Endometrial microvascular endothelial cells (primary cell): ENCODE measurements around the gene NQO1. TPM values are rescaled to one million over a fixed set of nuclear protein-coding genes. Genes with fewer than 3 reads are reported as not detected.
"Not testable (repeated sequence)": the region's sequence is repeated elsewhere in the genome, so short reads cannot be mapped to it uniquely, and the experiment has no call there.

Experiments
- in situ Hi-C: cut with HindIII; loops from 2 replicates; pipeline ENCODE4 v1.10.0; 2017; ENCODE audit warnings: low sequenced_read_pairs, low pct_unique_long_range_greater_than_20kb; ENCODE audit errors: inconsistent ontology term
- total RNA-seq: library from RNA; depleted of rRNA; stranded (reverse); fragments of >200 nt; gene quantifications from one replicate; pipeline ENCODE4 v1.2.3, GENCODE V29; 2015; ENCODE audit errors: inconsistent ontology term

NQO1 gene
- total RNA-seq, 1 donor from 2014 or later: 729 TPM

DNA sequence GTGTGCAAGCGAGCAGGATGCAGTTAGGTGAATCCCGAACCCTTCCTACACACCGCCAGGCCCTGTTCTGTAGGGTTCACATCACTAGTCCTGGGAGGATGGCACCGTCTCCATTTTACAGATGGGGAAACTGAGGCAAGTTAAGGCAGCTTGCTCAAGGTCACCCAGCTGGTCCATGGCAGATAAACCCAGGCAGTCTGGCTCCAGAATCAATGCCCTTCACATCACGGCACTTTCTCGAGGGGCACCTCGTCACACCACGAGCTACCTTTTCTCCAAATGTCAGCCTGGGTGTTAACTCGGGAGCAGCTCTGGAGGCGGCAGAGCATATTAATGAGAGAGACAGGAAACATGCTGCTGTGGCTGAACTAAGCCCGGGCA is 18.9 kb upstream of the NQO1 start:
- in situ Hi-C loops: no loop called here

DNA sequence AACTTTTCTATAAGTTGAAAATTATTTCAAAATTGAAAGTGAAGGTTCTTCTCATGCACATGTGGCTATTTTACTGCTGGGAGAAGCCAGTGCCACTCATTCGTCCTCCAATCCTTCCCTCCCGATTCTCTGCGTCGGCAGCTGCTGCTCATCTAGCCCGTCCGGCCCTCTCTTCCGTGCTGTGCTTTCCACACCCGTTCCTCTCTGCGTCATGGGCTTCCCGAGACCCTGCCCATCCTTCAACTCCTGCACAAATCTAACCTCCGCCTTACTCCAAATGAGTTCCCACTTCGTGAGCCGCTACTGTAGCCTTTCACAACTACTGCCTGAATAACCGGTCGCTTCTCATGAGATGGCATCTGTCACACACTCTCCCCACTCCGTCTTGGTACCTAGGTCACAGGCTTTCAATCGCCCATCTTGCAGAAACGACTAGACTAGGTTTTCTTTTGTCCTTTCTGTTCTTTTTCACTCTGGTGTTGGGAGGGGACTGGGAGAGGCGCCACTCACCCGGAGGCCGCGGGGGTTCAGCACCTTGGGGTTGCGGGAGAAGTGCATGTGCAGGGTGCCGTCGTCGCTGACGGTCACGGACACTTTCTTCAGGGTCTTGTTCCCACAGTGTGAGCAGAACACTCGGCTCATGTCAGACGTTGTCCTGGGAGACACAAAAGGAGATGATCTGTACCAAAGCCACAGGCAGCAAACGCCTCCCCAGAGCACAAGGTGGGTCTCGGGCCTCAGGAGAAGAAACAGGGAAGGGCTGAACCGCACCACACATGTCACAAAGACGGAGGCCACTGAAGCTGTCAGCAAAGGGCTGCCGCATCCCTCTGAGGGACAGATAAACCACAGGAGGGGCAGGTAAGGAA is 18.2 kb upstream of the NQO1 start:
- in situ Hi-C loops: no loop called here

DNA sequence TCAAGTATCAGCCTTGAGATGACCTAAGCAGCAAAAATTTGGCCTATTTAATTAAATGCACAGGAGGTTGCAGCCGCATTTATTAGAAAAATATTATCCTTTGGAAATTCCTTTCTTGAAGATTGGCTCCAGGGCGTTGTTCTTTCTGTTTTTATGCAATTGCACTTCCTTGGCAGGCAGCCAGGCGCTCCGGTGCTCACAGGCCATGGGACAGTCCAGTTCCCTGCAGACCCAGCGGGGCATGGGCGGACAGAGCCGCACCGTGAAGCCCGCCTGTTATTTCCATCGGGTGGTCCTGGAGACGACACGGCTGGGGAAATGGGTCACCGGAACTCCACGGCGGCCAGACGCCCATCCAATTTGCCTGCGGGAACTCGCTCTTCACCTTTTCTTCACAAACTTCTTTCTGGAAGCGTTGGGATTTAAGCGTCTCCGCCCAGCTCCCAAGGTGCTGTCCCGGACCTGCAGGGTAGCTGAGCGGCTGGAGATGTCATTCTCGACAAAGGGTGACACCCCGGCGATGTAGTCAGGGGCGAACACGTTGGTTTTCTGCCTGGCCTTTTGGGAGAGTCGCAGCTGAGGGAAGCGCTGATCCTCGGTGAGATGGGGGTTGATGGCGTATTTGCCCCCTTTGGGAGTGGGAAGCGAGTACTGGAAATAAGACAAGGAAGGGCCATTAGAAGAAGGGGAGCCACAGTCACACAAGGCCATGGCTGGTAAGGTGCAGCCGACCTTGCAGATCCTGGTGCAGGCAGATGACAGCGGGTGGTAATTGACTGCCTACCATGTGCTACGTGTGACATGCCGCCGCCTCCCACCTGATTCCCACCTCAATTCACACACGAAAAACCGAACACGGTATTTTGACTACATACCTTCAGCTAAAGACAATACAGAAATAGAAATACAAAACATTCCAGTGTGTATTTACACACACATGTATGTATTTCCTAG is 15.9 kb upstream of the NQO1 start:
- in situ Hi-C loops: no loop called here

DNA sequence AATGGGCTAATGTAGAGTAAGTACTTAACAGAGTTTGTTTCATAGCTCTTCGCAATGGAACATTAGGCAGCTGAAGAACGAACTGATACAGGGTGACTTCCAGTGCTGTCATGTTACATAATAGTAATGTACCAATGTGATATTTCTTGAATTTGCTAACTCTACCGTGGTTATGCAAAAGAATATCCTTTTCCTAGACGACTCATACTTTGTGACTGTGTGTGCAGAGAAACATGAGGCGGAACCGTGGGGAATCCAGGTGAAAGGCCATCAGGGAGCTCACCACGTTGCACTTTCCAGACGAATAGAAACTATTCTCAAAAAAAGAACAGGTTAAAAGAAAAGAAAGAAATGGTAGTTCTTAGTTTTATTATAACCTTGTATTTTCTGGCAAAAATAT is 15.2 kb upstream of the NQO1 start:
- in situ Hi-C loops: no loop called here

DNA sequence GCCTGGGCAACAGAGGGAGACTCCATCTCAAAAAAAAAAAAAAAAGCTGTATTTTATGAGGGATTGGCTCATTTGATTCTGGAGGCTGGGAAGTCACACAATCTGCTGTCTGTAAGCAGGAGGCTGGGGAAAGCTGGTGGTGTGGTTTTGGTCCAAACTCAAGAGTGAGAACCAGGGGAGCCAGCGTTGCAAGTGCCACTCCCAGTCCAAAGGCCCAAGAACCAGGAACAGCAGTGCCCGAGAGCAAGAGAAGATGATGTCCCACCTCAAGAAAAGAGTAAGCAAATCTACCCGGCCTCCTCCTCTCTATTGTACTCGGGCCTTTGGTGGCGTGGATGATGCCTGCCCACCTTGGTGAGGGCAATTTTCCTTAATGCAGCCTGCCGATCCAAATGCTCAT is 5.7 kb upstream of the NQO1 start:
- in situ Hi-C loops: no loop called here

DNA sequence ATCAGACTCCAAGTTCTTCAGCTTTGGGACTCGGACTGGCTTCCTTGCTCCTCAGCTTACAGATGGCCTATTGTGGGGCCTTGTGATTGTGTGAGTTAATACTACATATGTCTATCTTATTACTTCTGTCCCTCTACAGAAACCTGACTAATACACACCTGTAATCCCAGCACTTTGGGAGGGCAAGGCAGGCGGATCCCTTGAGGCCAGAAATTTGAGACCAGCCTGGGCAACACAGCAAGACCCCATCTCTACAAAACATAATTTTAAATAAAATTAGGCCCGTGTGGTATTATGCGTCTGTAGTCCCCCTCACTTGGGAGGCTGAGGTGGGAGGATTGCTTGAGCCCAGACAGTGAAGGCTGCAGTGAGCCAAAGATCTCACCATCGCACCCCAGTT is 4.9 kb upstream of the NQO1 start:
- in situ Hi-C loops: not testable (repeated sequence)

DNA sequence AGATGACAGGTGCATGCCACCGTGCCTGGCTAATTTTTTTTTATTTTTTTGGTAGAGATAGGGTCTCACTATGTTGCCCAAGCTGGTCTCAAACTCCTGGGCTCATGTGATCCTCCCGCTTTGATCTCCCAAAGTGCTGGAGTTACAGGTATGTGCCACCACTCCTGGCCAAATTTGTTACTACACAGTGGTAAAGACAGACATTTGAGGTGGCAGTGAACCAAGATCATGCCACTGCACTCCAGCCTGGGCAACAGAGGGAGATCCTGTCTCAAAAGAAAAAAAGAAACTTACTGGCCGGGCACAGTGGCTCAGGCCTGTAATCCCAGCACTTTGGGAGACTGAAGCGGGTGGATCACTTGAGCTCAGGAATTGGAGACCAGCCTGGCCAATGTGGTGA is 2.7 kb upstream of the NQO1 start:
- in situ Hi-C loops: not testable (repeated sequence)

DNA sequence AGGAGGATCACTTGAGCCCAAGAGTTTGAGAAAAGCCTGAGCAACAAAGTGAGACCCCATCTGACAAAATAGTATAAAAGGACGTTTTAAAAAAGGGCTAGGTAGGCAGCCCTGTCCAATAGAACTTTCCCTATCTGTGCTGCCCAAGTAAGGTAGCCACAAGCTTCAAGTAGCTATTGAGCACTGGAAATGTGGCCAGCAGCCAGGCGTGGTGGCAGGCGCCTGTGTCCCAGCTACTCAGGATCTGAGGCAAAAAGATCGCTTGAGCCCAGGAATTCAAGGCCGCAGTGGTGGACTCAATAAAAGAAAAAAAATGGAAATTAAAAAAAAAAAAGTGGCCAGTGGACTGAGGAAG is 1.5 kb upstream of the NQO1 start:
- in situ Hi-C loops: no loop called here

DNA sequence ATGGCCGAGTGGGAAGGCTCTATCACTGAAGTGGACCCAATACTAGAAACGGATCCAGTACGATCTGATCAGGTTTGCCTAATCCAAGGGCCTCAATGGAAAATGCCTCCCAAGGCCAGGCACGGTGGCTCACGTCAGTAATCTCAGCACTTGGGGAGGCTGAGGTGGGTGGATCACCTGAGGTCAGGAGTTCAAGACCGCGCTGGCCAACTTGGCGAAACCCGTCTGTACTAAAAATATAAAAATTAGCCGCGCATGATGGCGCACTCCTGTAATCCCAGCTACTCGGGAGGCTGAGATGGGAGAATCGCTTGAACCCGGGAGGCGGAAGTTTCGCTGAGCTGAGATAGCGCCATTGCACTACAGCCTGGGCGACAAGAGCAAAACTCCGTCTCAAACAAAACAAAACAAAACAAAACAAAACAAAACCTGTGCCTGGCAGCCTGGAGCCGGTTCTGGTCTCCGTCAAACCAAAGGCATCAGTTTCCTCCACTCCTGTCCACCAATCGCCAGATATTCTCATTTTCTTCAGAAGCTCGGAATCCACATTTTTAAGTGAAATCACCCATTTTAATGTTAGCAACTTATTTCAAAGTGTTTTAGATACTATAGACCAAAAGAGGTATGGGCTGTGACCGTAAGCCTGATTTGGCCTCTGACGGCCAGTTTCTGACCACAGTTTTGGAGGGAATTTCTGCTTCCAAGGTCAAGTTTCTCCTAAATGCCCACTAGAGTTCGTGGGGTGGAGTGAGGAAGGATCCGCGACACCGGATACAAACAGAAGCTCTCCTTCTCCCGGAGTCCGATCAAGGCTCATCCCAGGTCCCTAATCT is 664 bp downstream of the NQO1 start:
- in situ Hi-C loops: no loop called here

DNA sequence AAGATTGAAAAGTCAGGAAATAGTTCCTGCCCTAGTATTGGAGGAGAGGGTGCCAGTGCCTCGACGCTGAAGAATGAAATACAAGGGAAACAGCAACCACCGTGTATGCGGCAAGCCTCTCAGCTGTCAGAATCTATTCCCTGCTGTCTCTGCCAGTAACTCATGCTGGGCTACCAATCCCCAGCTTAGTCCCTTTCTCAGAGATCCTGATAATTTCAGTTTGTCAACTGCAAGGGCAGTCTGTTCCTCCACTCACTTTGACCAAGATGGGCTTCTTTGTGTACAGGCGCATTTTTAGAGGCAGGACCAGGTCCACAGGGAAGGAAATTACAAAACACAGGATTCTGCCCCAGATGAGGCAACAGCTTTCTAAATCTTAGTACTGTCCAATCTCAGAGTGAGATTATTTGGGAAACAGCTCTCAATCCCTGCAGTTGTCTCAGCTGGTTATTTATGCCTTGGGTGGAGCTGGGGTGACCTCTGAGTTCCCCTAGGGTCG is 1.3 kb downstream of the NQO1 start:
- in situ Hi-C loops: no loop called here

DNA sequence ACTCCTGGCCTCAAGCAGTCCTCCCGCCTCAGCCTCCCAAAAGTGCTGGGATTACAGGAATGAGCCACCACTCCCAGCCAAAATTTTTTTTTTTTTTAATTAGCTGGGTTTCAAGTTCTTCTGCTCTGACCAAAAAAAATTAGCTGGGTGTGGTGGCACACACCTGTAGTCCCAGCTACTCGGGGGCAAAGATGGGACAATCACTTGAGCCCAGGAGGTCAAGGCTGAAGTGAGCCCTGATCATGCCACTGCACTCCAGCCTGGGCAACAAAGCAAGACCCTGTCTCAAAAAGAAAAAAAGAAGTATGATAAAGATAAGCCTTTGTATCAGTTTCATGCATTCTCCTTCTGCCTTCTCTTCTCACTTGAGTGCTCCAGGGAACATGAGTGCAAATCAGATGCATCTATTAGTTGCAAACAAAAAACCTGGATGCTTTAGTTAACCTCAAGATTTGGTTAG is 1.9 kb downstream of the NQO1 start:
- in situ Hi-C loops: no loop called here

DNA sequence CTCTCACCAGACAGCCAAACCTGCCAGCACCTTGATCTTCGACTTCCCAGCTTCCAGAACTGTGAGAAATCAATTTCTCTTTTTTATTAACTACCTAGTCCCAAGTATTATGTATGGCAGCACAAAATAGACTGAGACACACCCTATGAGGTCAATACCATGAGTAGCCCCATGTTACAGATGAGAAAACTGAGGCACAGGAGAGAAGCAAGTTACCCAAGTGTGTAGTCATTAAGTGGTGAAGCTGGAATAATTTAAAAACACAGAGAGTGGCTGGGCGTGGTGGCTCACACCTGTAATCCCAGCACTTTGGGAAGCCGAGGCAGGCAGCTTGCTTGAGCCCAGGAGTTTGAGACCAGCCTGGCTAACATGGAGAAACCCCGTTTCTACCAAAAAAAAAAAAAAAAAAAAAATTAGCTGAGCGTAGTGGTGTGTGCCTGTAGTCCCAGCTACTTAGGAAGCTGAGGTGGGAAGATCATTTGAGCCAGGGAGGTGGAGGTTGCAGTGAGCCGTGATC is 4.9 kb downstream of the NQO1 start:
- in situ Hi-C loops: no loop called here

DNA sequence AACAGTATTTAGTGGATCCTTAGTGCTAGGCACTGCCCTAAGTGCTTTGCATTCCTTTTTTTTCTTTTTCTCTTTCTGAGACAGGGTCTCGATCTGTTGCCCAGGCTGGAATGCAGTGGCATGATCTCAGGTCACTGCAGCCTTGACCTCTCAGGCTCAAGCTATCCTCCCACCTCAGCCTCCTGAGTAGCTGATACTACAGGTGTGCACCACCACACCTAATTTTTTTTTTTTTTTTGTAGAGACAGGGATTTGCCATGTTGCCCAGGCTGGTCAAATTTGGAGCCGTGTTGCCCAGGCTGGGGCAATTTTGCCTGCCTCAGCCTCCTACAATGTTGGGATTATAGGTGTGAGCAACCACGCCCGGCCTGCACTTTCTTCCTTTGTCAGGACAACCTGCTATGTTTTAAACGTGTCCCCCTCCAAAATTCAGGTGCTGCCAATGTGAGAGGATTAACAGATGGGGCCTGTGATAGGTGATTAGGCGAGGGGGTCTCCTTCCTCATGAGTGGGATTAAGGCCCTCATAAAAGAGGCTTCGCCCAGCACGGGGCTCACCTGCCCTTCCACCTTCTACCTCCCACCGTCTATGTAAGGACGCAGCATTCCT is 5.4 kb downstream of the NQO1 start:
- in situ Hi-C loops: no loop called here

DNA sequence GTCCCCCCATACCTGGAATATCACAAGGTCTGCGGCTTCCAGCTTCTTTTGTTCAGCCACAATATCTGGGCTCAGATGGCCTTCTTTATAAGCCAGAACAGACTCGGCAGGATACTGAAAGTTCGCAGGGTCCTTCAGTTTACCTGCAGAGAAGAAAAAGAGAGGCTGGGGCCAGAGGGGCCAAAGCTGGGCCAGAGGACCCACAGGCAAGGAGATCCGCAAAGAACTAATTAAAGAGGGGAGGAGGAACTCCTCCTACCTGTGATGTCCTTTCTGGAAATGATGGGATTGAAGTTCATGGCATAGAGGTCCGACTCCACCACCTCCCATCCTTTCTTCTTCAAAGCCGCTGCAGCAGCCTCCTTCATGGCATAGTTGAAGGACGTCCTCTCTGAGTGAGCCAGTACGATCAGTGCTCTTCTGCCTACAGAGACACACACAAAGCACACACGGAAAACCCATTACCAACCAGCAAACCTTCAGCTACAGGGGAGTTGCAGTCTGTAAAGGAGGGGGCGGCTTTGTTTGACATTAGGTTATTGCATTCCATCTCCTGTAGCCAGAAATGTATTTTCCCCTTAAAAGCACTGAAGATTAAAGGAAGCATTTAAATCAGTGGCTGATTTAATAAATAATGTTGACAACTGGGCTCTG is 8.1 kb downstream of the NQO1 start:
- in situ Hi-C loops: no loop called here

DNA sequence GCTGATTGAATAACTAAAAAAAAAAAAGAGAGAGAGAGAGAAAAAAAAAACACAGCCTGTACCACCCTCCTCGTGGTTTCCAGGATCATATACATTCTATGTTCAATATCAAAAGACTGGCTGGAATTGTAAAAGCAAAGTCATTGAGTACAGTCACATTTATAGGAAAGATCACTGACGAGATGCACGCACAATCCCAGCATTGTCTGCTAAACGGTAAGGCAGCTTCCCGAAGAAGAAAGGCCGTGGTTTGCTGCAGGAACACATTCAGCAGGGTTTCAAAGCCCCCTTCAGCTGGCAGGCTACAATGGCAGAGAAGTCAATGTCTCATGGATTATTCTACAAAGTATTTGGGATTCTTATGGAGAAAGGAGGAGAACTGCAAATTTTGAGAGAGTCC is 9.3 kb downstream of the NQO1 start:
- in situ Hi-C loops: no loop called here

DNA sequence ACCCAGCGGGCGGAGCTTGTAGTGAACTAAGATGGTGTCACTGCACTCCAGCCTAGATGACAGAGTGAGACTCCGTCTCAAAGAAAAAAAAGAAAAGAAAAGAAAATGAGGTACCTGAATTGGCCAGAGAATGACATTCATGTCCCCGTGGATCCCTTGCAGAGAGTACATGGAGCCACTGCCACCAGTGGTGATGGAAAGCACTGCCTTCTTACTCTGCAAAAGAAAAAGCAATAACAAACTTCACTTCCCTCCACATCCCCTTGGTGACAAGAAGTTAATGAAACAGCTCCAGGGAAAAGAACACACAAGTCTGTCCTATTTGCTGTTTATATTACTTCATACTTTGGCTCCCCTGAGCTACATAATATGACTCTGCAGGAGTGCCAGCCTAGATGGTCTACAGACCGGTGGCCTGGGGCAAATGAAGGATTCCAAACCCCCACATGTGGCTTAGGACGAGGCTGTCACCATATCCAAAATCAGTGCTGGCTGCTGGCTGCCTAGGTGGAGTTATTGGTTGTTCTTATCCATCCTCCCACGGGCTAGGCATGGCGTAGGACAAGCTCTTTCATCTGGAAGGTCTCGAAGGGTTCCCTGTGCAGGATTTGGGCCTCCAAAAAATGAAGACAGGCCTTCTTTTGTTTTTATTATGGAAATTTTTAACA is 13.3 kb downstream of the NQO1 start:
- in situ Hi-C loops: no loop called here

DNA sequence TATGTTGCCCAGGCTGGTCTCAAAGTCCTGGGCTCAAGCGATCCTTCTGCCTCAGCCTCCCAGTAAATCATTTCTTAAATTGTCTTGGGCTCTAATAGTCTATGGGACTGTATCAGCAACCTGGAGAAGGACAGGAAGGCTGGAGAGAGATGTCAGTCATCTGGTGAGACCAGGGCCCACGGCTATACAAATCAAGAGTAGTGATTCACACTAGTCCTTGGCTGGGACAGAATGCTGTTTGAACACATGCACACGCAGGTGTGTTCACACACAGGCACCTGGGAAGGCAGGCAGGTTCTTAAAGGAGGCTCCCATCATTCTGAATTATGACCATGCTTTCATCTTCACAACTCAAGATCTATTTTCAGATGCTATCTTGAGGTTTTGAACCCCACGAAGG is 14.1 kb downstream of the NQO1 start:
- in situ Hi-C loops: no loop called here
